ENCODE data around the gene MILR1.
A peak's percentile ranks its signal among the peaks of the same experiment; 100 is the strongest.
"Not testable (repeated sequence)": the region's sequence is repeated elsewhere in the genome, so short reads cannot be mapped to it uniquely, and the experiment has no call there.

The MILR1 gene

GRCh38 chr17:64428406-64428805, 20.5 kb upstream of the MILR1 start:
- no peak for DNase-seq

- not testable (repeated sequence) for DNase-seq
Measured at GRCh38 chr17:64430036-64430435, 18.9 kb upstream of the MILR1 start.

- no peak for DNase-seq
Measured at GRCh38 chr17:64431534-64431933, 17.4 kb upstream of the MILR1 start.

GRCh38 chr17:64437944-64438525, 10.9 kb upstream of the MILR1 start:
- no peak for DNase-seq

GRCh38 chr17:64439521-64439920, 9.4 kb upstream of the MILR1 start:
- DNase-seq = not testable (repeated sequence)

- no peak for DNase-seq
Measured at GRCh38 chr17:64439956-64440355, 9.0 kb upstream of the MILR1 start.

GRCh38 chr17:64441772-64442540, 7.0 kb upstream of the MILR1 start:
- peak in 4 of 6 experiments; percentile 18 to 65 (median 49) for DNase-seq

- peak in 3 of 6 experiments; percentile 44 to 65 (median 54) for DNase-seq
Measured at GRCh38 chr17:64442541-64442971, 6.4 kb upstream of the MILR1 start.

- no peak for DNase-seq
Measured at GRCh38 chr17:64443086-64443760, 5.7 kb upstream of the MILR1 start.

GRCh38 chr17:64447526-64447925, 1.4 kb upstream of the MILR1 start:
- no peak for DNase-seq

- DNase-seq = no peak
Measured at GRCh38 chr17:64449545-64449944, 630 bp downstream of the MILR1 start.

GRCh38 chr17:64455993-64456885, 7.3 kb downstream of the MILR1 start:
- peak in 3 of 6 experiments; percentile 10 to 43 (median 22) for DNase-seq

- DNase-seq = no peak
Measured at GRCh38 chr17:64457156-64457555, 8.2 kb downstream of the MILR1 start.

GRCh38 chr17:64458756-64459155, 9.8 kb downstream of the MILR1 start:
- no peak for DNase-seq

- no peak for DNase-seq
Measured at GRCh38 chr17:64459284-64459747, 10.4 kb downstream of the MILR1 start.

GRCh38 chr17:64459818-64460217, 10.9 kb downstream of the MILR1 start:
- not testable (repeated sequence) for DNase-seq

GRCh38 chr17:64460955-64461354, 12.0 kb downstream of the MILR1 start:
- no peak for DNase-seq

- no peak for DNase-seq
Measured at GRCh38 chr17:64461788-64462187, 12.9 kb downstream of the MILR1 start.

GRCh38 chr17:64466019-64466735, 17.3 kb downstream of the MILR1 start:
- no peak for DNase-seq

GRCh38 chr17:64466834-64467233, 17.9 kb downstream of the MILR1 start:
- DNase-seq = not testable (repeated sequence)

- DNase-seq = no peak
Measured at GRCh38 chr17:64470625-64471024, 21.7 kb downstream of the MILR1 start.

- DNase-seq = no peak
Measured at GRCh38 chr17:64471440-64471839, 22.5 kb downstream of the MILR1 start.

Data from stimulated activated naive CD4-positive, alpha-beta T cell (primary cell).